Mesenchymal stem cell (in vitro differentiated cells and primary cell): ENCODE data around the gene PTPN9.

Experiments
- DNase-seq: peaks from one replicate; pipeline ENCODE4 v3.0.0-alpha.2; 2013
- H2AFZ ChIP-seq: one replicate; pipeline ENCODE4 v1.6.1; 2013; ENCODE audit warnings: low read depth, mild to moderate bottlenecking, control low read depth, inconsistent platforms, low read length, moderate library complexity
- H2AK5ac ChIP-seq: 2 replicates; pipeline ENCODE4 v1.6.1; 2013; ENCODE audit warnings: low read length, moderate library complexity, mild to moderate bottlenecking, inconsistent platforms; ENCODE audit not compliant: severe bottlenecking
- H2BK120ac ChIP-seq: one replicate; pipeline ENCODE4 v1.6.1; 2013; ENCODE audit warnings: low read depth, mild to moderate bottlenecking, inconsistent platforms, low read length, moderate library complexity
- H2BK12ac ChIP-seq, 2 experiments: one replicate each; pipeline ENCODE4 v1.6.1; 2013; ENCODE audit warnings: inconsistent platforms in 2 of 2, low read length in 2 of 2, mild to moderate bottlenecking in 2 of 2, moderate library complexity in 2 of 2, control low read depth in 1 of 2
- H2BK15ac ChIP-seq: one replicate; pipeline ENCODE4 v1.6.1; 2013; ENCODE audit warnings: mild to moderate bottlenecking, low read depth, inconsistent platforms; ENCODE audit not compliant: poor library complexity, severe bottlenecking
- H2BK5ac ChIP-seq: 2 replicates; pipeline ENCODE4 v1.6.1; 2013; ENCODE audit warnings: low read depth, mild to moderate bottlenecking, low read length, control low read depth, inconsistent platforms; ENCODE audit not compliant: poor library complexity, severe bottlenecking
- H3K14ac ChIP-seq, 2 experiments: one replicate each; pipeline ENCODE4 v1.6.1; 2013; ENCODE audit warnings: inconsistent platforms in 2 of 2, low read length in 2 of 2, control low read depth in 1 of 2, mild to moderate bottlenecking in 1 of 2, moderate library complexity in 1 of 2
- H3K18ac ChIP-seq, 2 experiments: one replicate each; pipeline ENCODE4 v1.6.1; 2013; ENCODE audit warnings: inconsistent platforms in 2 of 2, low read length in 2 of 2, control low read depth in 1 of 2, low read depth in 1 of 2, mild to moderate bottlenecking in 1 of 2
- H3K23ac ChIP-seq, 2 experiments: one replicate each; pipeline ENCODE4 v1.6.1; 2013; ENCODE audit warnings: inconsistent platforms in 2 of 2, low read length in 2 of 2, mild to moderate bottlenecking in 2 of 2, moderate library complexity in 2 of 2, control low read depth in 1 of 2
- H3K27ac ChIP-seq: 2 replicates; pipeline ENCODE4 v1.5.1; 2013; ENCODE audit warnings: mild to moderate bottlenecking, moderate library complexity, low read length, control low read depth, inconsistent platforms; ENCODE audit not compliant: poor library complexity, severe bottlenecking
- H3K27me3 ChIP-seq, 2 experiments: 2 replicates each; pipeline versions ENCODE4 v1.6.1 to v1.7.0; 2013; ENCODE audit warnings: low read length in 2 of 2, mild to moderate bottlenecking in 2 of 2, moderate library complexity in 2 of 2, control low read depth in 1 of 2, inconsistent platforms in 1 of 2; ENCODE audit not compliant: control insufficient read depth in 1 of 2, insufficient read depth in 1 of 2
- H3K36me3 ChIP-seq, 2 experiments: 2 replicates each; pipeline versions ENCODE4 v1.6.1 to v1.7.0; 2013; ENCODE audit warnings: low read length in 2 of 2, control low read depth in 1 of 2, inconsistent platforms in 1 of 2, low read depth in 1 of 2, mild to moderate bottlenecking in 1 of 2; ENCODE audit not compliant: insufficient read depth in 2 of 2, control insufficient read depth in 1 of 2
- H3K4ac ChIP-seq, 2 experiments: one replicate each; pipeline ENCODE4 v1.6.1; 2013; ENCODE audit warnings: inconsistent platforms in 2 of 2, low read length in 2 of 2, mild to moderate bottlenecking in 2 of 2, moderate library complexity in 2 of 2, control low read depth in 1 of 2, low read depth in 1 of 2
- H3K4me1 ChIP-seq: 2 replicates; pipeline ENCODE4 v1.6.1; 2013; ENCODE audit warnings: low read depth, low read length, control low read depth; ENCODE audit not compliant: control insufficient read depth, insufficient read depth
- H3K4me2 ChIP-seq: 2 replicates; pipeline ENCODE4 v1.6.1; 2013; ENCODE audit warnings: low read length, mild to moderate bottlenecking, inconsistent platforms; ENCODE audit not compliant: poor library complexity, severe bottlenecking
- H3K4me3 ChIP-seq, 2 experiments: 2 replicates each; pipeline versions ENCODE4 v1.5.1 to v1.7.0; 2013; ENCODE audit warnings: low read length in 2 of 2, mild to moderate bottlenecking in 2 of 2, control low read depth in 1 of 2, low read depth in 1 of 2; ENCODE audit not compliant: insufficient read depth in 1 of 2
- H3K79me1 ChIP-seq: replicated peaks from 2 replicates; pipeline ENCODE4 v1.6.1; 2013; ENCODE audit warnings: mild to moderate bottlenecking, control low read depth, low read length, inconsistent platforms; ENCODE audit not compliant: poor library complexity, severe bottlenecking
- H3K9ac ChIP-seq: 2 replicates; pipeline ENCODE4 v1.7.0; 2013; ENCODE audit warnings: mild to moderate bottlenecking, low read length, moderate library complexity
- H3K9me3 ChIP-seq: 2 replicates; pipeline ENCODE4 v1.7.0; 2013; ENCODE audit warnings: mild to moderate bottlenecking, low read length; ENCODE audit not compliant: control insufficient read depth
- H4K8ac ChIP-seq: one replicate; pipeline ENCODE4 v1.6.1; 2013; ENCODE audit warnings: inconsistent platforms, mild to moderate bottlenecking, low read length, moderate library complexity
- H4K91ac ChIP-seq: one replicate; pipeline ENCODE4 v1.6.1; 2013; ENCODE audit warnings: mild to moderate bottlenecking, low read length, inconsistent platforms
- WGBS: methylation state at CpG from one replicate; pipeline ENCODE4 v1.1.7; 2013; ENCODE audit warnings: mixed read lengths; 5-methylcytosine and 5-hydroxymethylcytosine counted together

Gene PTPN9

GRCh38 chr15:75454471-75455378, 124.4 kb downstream of the PTPN9 start:
- H3K23ac ChIP-seq, result peak overlapping the region; percentile 44 to 61
- H3K27me3 ChIP-seq, result no peaks in the 10 kb centered on the region
- under 1% methylated on average over 101 of the region's 116 CpGs for WGBS
- H2BK15ac ChIP-seq, result peak overlapping the region; percentile 78
- H2BK5ac ChIP-seq, result peak overlapping the region; percentile 77
- H2AFZ ChIP-seq, result peak overlapping the region; percentile 10
- peaks cover 4% of the 10 kb centered on the region for H3K79me1 ChIP-seq
- peak overlapping the region; percentile 97 for H3K9ac ChIP-seq
- peak overlapping the region; percentile 64 to 93 for H3K18ac ChIP-seq
- H3K36me3 ChIP-seq, result peaks cover 0 to under 1% of the 10 kb centered on the region in 2 experiments
- no peaks in the 10 kb centered on the region for H3K9me3 ChIP-seq
- peak; percentile 81 for DNase-seq
- H3K14ac ChIP-seq, result peak overlapping the region; percentile 64 to 74
- H3K4me3 ChIP-seq, result peak overlapping the region; percentile 89 to 91
- no peak overlapping the region for H2AK5ac ChIP-seq
- H3K4me2 ChIP-seq, result peak overlapping the region; percentile 96
- peak overlapping the region; percentile 79 for H3K27ac ChIP-seq
- H3K4ac ChIP-seq, result peak overlapping the region; percentile 58 to 96
- H2BK12ac ChIP-seq, result peak overlapping the region; percentile 10 to 45
- peak overlapping the region; percentile 54 for H4K91ac ChIP-seq
- H3K4me1 ChIP-seq, result peaks cover 7% of the 10 kb centered on the region
- H2BK120ac ChIP-seq, result peak overlapping the region; percentile 87
- H4K8ac ChIP-seq, result peak overlapping the region; percentile 20

- Histone ChIP-seq H3K4me1 (peaks cover 8% of the 10 kb centered on the region), H3K27me3 (no peaks in the 10 kb centered on the region), H3K14ac (peak overlapping the region in 1 of 2 experiments; percentile 51), H2BK15ac (peak overlapping the region; percentile 78), H4K8ac (peak overlapping the region; percentile 9), H3K27ac (peak overlapping the region; percentile 99), H2BK5ac (peak overlapping the region; percentile 36), H3K4ac (peak overlapping the region; percentile 42 to 98), H2BK120ac (peak overlapping the region; percentile 87), H3K36me3 (no peaks in the 10 kb centered on the region), H2AFZ (no peak overlapping the region), H3K18ac (peak overlapping the region; percentile 74 to 98), H3K79me1 (peaks cover 4% of the 10 kb centered on the region), H2AK5ac (peak overlapping the region; percentile 11), H3K4me2 (peak overlapping the region; percentile 59), H3K23ac (peak overlapping the region in 1 of 2 experiments; percentile 11), H3K4me3 (peak overlapping the region; percentile 90 to 91), H2BK12ac (peak overlapping the region in 1 of 2 experiments; percentile 78), H3K9ac (peak overlapping the region; percentile 97), H3K9me3 (no peaks in the 10 kb centered on the region), H4K91ac (peak overlapping the region; percentile 88)
- peak; percentile 100 for DNase-seq
- WGBS, result 1% methylated on average over 47 of the region's 57 CpGs
These were observed 125.2 kb downstream of the PTPN9 start for GRCh38 chr15:75453703-75454470.

GRCh38 chr15:75452865-75453702, 126.0 kb downstream of the PTPN9 start:
- no peaks in the 10 kb centered on the region for H3K36me3 ChIP-seq
- peak overlapping the region; percentile 99 for H3K27ac ChIP-seq
- peak overlapping the region; percentile 42 to 98 for H3K4ac ChIP-seq
- no peaks in the 10 kb centered on the region for H3K27me3 ChIP-seq
- peak overlapping the region; percentile 50 to 90 for H3K4me3 ChIP-seq
- H3K9me3 ChIP-seq, result no peaks in the 10 kb centered on the region
- peaks cover 8% of the 10 kb centered on the region for H3K4me1 ChIP-seq
- peak; percentile 55 for DNase-seq
- H3K18ac ChIP-seq, result peak overlapping the region; percentile 74 to 98
- H2BK120ac ChIP-seq, result peak overlapping the region; percentile 39
- H2BK15ac ChIP-seq, result peak overlapping the region; percentile 94
- peak overlapping the region; percentile 31 to 78 for H2BK12ac ChIP-seq
- peak overlapping the region; percentile 88 for H4K91ac ChIP-seq
- H2AFZ ChIP-seq, result no peak overlapping the region
- WGBS, result 2% methylated on average over 38 of the region's 38 CpGs
- peak overlapping the region; percentile 93 for H3K9ac ChIP-seq
- no peak overlapping the region for H2BK5ac ChIP-seq
- H3K23ac ChIP-seq, result peak overlapping the region in 1 of 2 experiments; percentile 11
- H2AK5ac ChIP-seq, result peak overlapping the region; percentile 11
- H4K8ac ChIP-seq, result peak overlapping the region; percentile 9
- peak overlapping the region; percentile 20 to 51 for H3K14ac ChIP-seq
- peak overlapping the region; percentile 59 for H3K4me2 ChIP-seq
- peaks cover 2% of the 10 kb centered on the region for H3K79me1 ChIP-seq
